Daoy (cell line): ENCODE measurements around the gene OR1D5. TPM values are rescaled to one million over a fixed set of nuclear protein-coding genes. Genes with fewer than 3 reads are reported as not detected.

Experiments used
- total RNA-seq: library from RNA; depleted of rRNA; stranded (reverse); fragments of >200 nt; shearing (Covaris generic); gene quantifications from 2 replicates; pipeline ENCODE4 v1.2.3, GENCODE V29; 2014; rRNA removed

Gene OR1D5
- total RNA-seq, 1 experiment from 2014 or later, result not detected

Other genes starting within 250 kb of the OR1D5 start
- gene OR1D2, start 40.8 kb upstream of the OR1D5 start, total RNA-seq, result not detected in 2 replicates
- not detected in 2 replicates for gene OR1G1, start 63.9 kb upstream of the OR1D5 start, total RNA-seq
- gene OR1A2, start 133.9 kb upstream of the OR1D5 start, total RNA-seq, result not detected in 2 replicates
- gene OR1A1, start 144.1 kb upstream of the OR1D5 start, total RNA-seq, result not detected in 2 replicates
- not detected in 2 replicates for gene OR3A1, start 234.8 kb upstream of the OR1D5 start, total RNA-seq